Peyer's patch (tissue), 4 donors: ENCODE measurements around the gene DOCK1.
"Not testable (repeated sequence)": the region's sequence is repeated elsewhere in the genome, so short reads cannot be mapped to it uniquely, and the experiment has no call there.

Experiments
- CTCF ChIP-seq, 6 experiments: fragments of 450-650 bp in 4 of 6; fragments of 200-600 bp in 2 of 6; sonication (generic) in 1 of 6; IDR thresholded peaks; one replicate each; pipeline ENCODE4 v1.5.1; 2017 to 2019; ENCODE audit warnings: antibody characterized with exemption in 6 of 6, mild to moderate bottlenecking in 3 of 6, moderate library complexity in 1 of 6
- POLR2A ChIP-seq, 2 donors: fragments of 450-650 bp; IDR thresholded peaks; one replicate each; pipeline ENCODE4 v1.5.1; 2017; ENCODE audit warnings: antibody characterized with exemption in 2 of 2, mild to moderate bottlenecking in 2 of 2, moderate library complexity in 2 of 2

- TF ChIP-seq POLR2A, CTCF (IDR thresholded peaks at IDR 0.05): not testable (repeated sequence)
Observed at GRCh38 chr10:126890797-126891196, 14.4 kb upstream of the DOCK1 start.
